Measurements from ENCODE around the gene TMEM44.

- no peak for TF ChIP-seq EZH2 (IDR thresholded peaks at IDR 0.05; ENCODE audit: borderline replicate concordance, low read length)
- no peak for TF ChIP-seq CTCF (conservative IDR thresholded peaks at IDR 0.05 in 1 of 2, IDR thresholded peaks at IDR 0.05 in 1 of 2; ENCODE audit: extremely low read depth in 1 of 2, insufficient read depth in 1 of 2, low read depth in 1 of 2, low read length in 2 of 2)
Measured at GRCh38 chr3:194570898-194571297, 62.3 kb downstream of the TMEM44 start.
